Measurements from ENCODE around the gene DCAF8.

The DCAF8 gene

GRCh38 chr1:160196143-160196542, 66.2 kb downstream of the DCAF8 start:
- no peak for DNase-seq

GRCh38 chr1:160194737-160195059, 67.7 kb downstream of the DCAF8 start:
- no peak for DNase-seq

- DNase-seq: no peak
Observed at GRCh38 chr1:160193832-160194736, 68.3 kb downstream of the DCAF8 start.

GRCh38 chr1:160193091-160193819, 69.1 kb downstream of the DCAF8 start:
- DNase-seq: no peak

DNA sequence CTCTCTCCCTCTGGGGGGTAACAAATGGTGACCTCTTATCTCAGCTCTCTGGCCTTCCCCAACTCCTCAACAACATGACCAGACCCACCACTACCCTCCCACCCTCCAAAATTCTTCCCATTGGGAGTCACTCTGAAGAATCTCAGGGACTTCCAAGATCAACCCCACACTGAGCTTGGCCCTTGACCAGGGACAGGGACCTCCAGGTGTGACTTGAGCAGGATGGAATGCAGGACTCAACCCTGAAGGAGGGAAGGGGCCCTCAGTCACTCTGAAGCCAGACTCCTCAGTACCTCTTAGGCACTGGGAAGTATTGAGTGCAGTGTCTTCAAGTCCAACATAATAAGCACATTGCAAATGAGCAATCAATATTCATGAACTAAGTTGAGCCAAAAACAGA, 70.1 kb downstream of the DCAF8 start:
- no peak for DNase-seq

GRCh38 chr1:160191756-160192155, 70.6 kb downstream of the DCAF8 start:
- DNase-seq: no peak

GRCh38 chr1:160189649-160190625, 72.4 kb downstream of the DCAF8 start, which contains the start of gene CASQ1:
Gene CASQ1, plus strand, starts transcription at chr1:160190575. Its CDS starts 177 bp downstream, at chr1:160190752.
- DNase-seq: no peak

- no peak for DNase-seq
Observed at GRCh38 chr1:160188341-160188740, 74.0 kb downstream of the DCAF8 start.

DNA sequence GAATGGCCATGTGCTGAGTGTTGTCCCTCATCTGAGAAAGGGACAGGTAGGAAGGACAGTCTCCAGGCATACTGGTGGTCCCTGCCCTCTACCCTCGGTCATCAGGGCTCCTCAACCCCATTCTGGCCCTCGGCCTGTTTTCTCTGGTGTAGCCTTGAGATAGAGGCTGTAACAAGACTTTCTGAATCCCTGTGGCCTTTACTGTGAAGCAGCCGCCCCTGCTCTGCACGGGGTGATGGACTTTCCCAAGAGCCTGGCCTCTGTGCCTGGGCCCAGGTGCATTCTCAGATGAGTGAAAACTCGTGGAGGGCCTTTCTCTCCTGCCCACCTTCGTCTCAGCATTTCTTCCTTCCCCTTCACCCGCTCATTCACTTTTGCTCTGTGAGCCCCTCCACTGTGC, 74.9 kb downstream of the DCAF8 start:
- DNase-seq: no peak

DNA sequence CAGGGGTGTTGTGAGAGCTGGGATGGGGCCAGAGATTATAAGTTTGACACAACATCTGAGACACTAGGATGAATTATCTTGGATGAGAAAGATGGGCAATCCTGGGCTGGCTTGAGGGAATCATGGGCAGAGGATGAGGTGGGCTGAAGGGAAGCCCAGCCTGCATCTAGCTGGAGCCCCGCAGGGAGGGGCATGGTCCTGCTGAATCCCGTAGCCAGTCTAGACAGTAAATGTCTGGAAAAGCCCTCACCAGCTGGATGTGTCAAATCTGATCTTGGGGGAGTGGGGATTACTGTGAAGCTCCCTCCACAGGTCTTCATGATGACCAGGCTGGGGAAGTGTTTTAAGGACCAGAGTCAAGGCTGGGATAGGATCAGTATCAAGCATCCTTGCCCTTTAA, 75.6 kb downstream of the DCAF8 start:
- no peak for DNase-seq

- no peak for DNase-seq
Observed at GRCh38 chr1:160186246-160186645, 76.1 kb downstream of the DCAF8 start.

DNA sequence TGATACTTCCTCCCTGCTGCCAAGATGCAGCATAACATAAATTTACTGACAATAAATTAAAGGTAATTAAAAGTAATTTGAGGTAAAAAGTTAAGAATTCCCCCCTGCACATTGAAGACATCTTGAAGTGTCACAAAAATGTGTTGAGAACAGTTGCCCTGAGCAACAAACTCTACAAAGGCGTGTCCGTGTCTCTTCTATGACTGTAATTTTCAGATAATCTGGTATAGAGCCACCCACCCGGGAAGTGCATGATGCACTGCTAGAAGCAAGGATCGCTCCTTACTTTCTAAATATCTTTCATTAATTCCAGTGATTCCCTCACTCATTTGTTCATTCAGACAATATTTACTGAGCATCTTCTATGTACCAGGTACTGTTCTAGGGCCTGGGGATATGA, 83.0 kb downstream of the DCAF8 start:
- DNase-seq: no peak

DNA sequence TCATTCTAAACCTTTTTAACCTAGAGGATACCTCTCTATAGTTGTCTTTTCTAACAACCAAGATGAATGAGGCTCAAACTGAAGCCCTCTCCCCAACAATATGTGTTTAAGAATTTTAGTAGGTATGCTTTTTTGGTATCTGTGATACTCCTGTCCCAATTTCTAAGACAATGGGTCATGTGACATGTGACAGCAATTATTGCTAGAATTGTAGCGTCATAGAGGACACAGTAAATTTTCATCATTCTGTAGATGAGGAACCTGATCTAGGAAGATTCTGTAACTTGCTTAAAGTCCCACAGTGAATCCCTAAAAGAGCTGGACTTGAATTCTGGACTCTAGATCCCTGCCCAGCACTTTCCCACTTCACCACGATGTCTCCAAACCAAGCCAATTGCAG, 83.6 kb downstream of the DCAF8 start:
- no peak for DNase-seq

DNA sequence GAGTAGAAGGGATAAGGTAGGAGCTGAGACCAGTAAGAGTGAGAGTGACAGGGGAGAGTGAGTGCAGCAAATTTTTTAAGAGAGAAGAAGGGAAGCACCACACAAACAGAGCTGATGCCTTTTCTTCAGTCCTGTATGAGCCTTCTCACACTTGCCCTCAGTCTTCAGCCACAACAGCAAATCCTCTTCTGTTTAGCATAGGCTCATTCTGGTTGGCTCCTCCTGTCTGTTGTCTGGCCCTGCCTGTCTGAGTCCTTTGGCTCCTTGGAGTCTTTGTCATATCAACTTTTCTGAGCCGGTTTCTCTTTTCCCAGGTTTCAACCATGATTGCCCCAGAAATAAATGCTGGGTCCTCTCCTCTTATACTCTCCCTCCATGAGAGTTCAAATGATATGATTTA, 84.7 kb downstream of the DCAF8 start:
- no peak for DNase-seq

DNA sequence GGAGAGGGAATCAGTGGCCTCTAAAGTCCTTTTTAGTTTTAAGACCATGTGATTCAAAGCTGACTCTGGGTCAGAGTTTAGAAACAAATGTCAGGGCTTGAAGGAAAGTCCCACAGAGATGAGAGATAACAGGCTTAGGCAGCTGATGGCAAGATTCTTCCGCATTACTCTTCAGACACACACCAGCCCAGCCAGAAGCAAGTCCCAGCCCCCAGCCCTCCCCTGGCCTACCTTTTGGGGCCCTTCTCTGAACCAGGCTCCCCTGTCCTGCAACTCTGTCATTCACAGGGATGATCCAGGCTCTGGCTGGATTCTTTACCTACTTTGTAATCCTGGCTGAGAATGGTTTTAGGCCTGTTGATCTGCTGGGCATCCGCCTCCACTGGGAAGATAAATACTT, 85.1 kb downstream of the DCAF8 start:
- no peak for DNase-seq

- no peak for DNase-seq
Observed at GRCh38 chr1:160171980-160172379, 90.4 kb downstream of the DCAF8 start.

DNA sequence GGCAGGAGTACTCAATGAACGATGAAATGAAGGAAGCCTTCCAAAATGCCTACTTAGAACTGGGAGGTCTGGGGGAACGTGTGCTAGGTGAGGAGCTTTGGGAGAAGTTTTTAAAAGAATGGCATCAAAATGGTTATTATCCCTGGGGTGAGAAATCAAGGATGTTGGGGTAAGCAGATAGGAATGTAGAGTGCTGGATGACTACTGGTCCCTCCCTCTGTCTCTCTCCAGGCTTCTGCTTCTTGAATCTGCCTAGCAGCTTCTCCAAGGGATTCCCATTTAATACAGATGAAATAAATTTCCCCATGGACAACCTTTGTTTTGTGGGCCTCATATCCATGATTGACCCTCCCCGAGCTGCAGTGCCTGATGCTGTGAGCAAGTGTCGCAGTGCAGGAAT, 91.0 kb downstream of the DCAF8 start:
- DNase-seq: no peak

DNA sequence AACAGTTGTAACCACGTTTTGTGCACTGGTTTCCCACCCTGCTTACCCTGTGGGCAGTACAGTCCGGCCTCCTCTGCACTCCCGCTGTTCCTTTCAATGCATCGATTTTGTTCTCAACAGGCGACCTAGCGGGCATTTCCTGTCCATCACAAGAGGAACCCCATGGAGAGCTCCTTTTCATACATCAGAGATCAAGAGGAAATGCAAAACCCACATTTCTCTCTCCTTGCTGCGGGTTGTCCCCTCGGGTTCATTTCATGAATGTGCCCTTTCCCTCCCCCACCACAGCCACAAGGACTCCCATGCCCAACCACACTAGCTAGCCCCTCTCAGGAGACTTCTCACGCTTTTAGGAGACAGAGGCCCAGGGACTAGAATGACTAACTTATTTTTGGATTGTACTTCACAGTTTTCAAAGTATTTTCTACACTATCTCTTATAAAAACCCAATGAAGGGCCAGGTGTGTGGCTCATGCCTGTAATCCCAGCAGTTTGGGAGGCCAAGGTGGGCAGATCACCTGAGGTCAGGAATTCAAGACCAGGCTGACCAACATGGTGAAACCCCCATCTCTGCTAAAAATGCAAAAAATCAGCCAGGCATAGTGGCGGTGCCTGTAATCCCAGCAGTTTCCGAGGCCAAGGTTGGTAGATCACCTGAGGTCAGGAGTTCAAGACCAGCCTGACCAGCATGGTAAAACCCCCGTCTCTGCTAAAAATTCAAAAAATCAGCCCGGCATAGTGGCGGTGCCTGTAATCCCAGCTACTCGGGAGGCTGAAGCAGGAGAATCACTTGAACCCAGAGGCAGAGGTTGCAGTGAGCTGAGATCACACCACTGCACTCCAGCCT, 92.6 kb downstream of the DCAF8 start:
- DNase-seq: no peak

GRCh38 chr1:160168609-160169369, 93.6 kb downstream of the DCAF8 start:
- no peak for DNase-seq

GRCh38 chr1:160168016-160168415, 94.3 kb downstream of the DCAF8 start:
- DNase-seq: no peak

DNA sequence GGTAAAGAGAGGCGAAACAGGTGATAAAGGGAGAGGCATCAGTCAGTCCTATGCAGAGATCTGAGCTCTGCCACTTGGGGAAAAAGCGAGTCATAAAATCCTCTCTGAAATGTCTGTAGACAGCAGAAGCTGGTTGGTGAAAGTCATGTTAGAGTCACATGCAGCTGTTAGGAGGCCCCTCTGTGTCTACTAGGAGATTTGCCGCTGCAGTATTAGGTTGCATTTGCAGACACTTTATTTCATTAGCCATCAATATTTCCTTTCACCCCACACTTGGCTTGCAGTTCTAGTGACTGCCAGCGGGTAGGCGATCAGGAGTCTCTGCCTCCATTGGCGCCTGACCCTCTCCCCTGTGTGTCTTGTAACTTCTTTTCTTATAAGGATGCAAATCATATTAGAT, 94.8 kb downstream of the DCAF8 start:
- no peak for DNase-seq

Data from NCI-H1436 treated with DMSO at 0.1 percent for 48 hours (cell line).